T-helper 9 cell (primary cell): ENCODE results near the gene SH3PXD2A.
"Not testable (repeated sequence)": the region's sequence is repeated elsewhere in the genome, so short reads cannot be mapped to it uniquely, and the experiment has no call there.

Source experiments
- DNase-seq: peaks from one replicate; pipeline ENCODE4 v3.0.0-alpha.2; 2020

SH3PXD2A gene

GRCh38 chr10:103833731-103834365 lies 21.5 kb downstream of the SH3PXD2A start:
- no peak for DNase-seq

DNA sequence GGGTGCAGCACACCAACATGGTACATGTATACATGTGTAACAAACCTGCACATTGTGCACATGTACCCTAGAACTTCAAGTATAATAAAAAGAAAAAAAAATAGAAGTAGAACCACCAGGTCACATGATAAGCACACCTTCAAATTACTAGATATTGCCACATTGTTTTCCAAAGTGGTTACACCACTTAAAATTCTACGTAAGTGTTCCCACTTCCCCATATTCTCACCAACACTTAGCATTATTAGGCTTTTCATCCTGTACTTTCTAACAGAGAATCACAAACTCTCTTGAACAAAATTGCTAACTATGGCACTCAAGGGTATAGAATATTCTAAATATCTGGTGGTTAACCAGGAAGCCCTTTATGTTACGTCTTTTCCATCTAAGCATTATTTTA lies 22.6 kb downstream of the SH3PXD2A start:
- no peak for DNase-seq

- no peak for DNase-seq
Measured at GRCh38 chr10:103829838-103830465, 25.4 kb downstream of the SH3PXD2A start.

GRCh38 chr10:103829278-103829677 lies 26.1 kb downstream of the SH3PXD2A start:
- no peak for DNase-seq

- DNase-seq: no peak
Measured at GRCh38 chr10:103828587-103829197, 26.7 kb downstream of the SH3PXD2A start.

GRCh38 chr10:103828107-103828506 lies 27.3 kb downstream of the SH3PXD2A start:
- DNase-seq: no peak

DNA sequence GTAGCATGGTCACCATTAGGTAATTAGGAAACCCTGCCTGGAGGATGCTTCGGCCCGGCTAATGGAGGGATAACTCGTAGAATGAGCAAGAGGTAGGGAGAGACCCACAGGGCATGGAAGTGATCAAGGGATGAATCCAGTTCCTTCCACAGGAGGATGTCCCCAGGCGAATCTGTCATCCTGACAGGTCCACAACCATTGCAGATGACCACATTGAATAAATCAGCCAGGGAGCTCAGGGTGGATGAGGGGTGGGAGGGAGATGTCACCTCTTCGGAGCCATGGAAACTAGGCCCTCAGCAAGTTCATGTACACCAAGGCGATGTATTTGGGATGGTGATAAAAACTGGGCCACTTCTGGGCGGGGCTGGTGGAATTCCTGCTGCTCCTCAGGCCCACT lies 28.5 kb downstream of the SH3PXD2A start:
- no peak for DNase-seq

DNA sequence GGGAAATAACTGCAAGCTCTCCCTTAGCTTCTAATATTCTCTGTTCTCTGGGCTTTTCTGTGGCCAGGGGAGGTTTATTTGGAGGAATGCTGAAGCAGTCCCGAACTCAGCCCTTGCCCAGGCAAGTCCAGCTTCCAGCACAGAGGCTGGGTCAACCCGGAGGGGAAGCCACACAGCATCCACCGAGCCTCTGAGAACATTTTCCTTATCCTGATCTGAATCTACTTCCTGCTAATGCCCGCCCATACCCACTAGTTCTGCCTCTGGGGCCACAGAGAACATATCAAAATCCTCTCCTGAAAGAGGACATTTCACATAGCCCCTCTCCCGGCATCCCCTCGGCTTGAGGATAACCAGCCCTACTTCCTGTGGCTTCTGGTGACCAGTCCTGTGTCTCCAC lies 31.1 kb downstream of the SH3PXD2A start:
- no peak for DNase-seq

- no peak for DNase-seq
Measured at GRCh38 chr10:103823706-103824272, 31.6 kb downstream of the SH3PXD2A start.

DNA sequence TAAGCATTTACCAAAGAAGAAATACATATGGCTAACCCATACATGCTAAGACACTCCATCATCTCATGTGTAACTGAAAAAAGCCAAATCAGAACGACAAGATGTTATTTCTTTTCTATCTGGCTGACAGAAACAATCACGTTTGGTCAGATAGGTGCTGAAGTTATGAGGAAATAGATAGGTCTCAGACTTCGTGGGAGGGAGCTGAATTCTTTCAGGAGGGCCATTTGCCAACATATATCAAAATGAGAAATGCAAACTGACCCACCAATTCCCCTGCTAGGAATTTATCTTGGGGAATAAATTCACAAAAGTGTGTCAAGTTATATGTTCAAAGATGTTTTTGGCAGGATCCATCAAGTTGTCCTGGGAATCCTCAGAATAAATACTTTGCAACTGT lies 32.6 kb downstream of the SH3PXD2A start:
- no peak for DNase-seq

GRCh38 chr10:103822107-103822716 lies 33.2 kb downstream of the SH3PXD2A start:
- no peak for DNase-seq

- no peak for DNase-seq
Measured at GRCh38 chr10:103820101-103821062, 35.0 kb downstream of the SH3PXD2A start.

- DNase-seq: no peak
Measured at GRCh38 chr10:103819493-103819892, 35.9 kb downstream of the SH3PXD2A start.

DNA sequence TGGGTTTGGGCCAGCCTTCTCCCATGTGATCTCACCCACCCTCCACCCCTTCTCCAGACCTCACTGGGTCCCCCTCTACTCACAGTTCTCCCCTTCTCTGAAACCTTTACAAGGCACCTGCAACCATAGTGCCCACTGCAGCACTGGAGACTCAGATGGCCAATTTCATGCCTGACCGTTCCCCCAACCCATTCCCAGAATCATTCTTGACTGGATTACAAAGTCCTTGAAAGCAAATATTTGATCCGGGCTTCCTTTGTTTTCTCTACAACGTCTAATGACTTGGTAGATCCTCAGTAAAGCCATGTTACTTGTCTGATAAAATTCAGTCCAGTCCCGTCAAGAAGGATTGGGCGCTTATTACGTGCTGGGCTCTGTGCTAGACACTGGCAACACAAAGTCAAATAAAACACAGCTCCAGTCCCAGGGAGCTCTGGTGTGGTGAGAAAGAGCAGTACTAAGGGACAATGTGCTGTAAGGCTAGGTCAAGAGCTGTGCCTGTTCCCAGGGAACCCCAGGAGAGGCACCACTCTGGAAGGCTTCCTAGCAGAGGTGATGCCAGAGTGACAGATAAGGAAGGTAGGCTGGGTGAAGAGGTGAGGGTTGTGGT lies 36.5 kb downstream of the SH3PXD2A start:
- no peak for DNase-seq

- no peak for DNase-seq
Measured at GRCh38 chr10:103818105-103818504, 37.3 kb downstream of the SH3PXD2A start.

DNA sequence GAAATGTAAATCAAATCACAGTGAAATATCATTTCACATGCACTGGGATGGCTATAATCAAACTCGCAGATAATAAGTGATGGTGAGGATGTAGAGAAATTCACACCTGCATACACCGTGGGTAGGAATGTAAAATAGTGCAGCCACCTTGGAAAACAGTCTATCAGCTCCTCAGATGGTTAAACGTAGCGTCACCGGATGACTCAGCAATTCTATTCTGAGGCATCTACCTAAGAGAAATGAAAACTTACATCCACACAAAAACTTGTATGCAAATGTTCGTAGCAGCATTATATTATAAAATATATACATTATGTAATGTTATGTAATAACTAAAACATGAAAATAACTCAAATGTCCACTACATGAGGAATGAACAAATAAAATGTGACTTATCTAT lies 38.9 kb downstream of the SH3PXD2A start:
- no peak for DNase-seq

DNA sequence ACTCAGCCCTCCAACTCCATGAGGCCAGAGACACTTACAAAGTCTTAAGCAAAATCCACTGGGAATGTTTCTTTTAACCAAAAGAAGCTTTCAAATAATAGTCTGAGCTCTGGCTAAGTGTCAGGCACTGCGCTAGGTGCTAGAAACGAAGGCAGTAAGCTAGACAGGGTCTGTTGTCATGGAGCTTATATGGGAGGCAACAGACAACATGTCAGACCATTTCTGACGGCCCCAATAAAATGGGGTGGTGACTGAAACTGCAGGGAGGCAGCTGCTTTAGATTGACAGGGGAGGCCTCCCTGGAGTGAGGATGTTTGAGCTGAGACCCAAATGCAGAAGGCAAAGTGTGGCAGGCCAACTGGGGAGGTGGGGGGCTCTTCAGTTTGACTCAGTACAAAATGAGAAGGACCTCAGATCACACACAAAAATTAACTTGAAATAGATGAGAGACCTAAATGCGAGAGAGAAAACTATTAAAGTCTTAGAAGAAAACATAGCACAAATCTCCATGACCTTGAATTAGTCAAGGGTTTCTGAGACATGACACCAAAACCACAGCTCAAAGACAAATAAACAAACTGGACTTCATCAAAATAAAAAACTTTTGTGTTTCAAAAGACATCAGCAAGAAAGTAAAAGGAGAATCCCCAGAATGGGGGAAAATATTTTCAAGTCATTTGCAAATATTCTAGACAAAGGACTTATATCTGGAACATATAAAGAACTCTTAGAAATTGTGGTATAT lies 40.6 kb downstream of the SH3PXD2A start:
- no peak for DNase-seq

- DNase-seq: no peak
Measured at GRCh38 chr10:103814105-103814504, 41.3 kb downstream of the SH3PXD2A start.

GRCh38 chr10:103813312-103813711 lies 42.1 kb downstream of the SH3PXD2A start:
- DNase-seq: not testable (repeated sequence)

DNA sequence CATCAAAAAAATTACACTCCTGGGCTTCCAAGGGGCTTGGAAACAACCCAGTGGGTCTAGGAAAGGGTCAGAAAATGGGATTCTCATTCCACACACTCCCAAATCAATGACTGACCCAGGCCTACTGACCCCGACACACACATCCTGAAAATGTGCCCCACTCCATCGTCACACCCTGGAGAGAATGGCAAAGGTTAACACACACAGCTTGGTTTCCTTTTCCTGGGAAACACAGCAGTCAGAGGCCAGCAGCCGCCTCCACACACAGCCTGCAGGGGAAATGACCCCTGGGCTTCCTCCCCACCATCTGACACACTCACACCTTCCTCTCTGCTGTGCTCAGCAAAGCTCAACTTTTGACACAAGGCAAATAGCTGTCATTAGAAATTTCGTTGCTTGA lies 42.9 kb downstream of the SH3PXD2A start:
- no peak for DNase-seq

- DNase-seq: no peak
Measured at GRCh38 chr10:103812004-103812403, 43.4 kb downstream of the SH3PXD2A start.
